Prostate gland (tissue), 2 donors: ENCODE measurements around the gene IFRD1. TPM values are rescaled to one million over a fixed set of nuclear protein-coding genes. Genes with fewer than 3 reads are reported as not detected.

Experiments
- DNase-seq: peaks from one replicate; pipeline ENCODE4 v3.0.0-alpha.2; 2019; ENCODE audit warnings: low spot score
- H3K27ac ChIP-seq, 2 donors: fragments of 200-600 bp; sonication (generic); 2 replicates each; pipeline ENCODE4 v1.5.1; 2017 to 2019
- H3K27me3 ChIP-seq: fragments of 200-600 bp; sonication (generic); replicated peaks from 2 replicates; pipeline ENCODE4 v1.5.1; 2019; ENCODE audit not compliant: insufficient read depth
- H3K36me3 ChIP-seq, 2 donors: fragments of 200-600 bp; sonication (generic); 1 replicate in 1 of 2; 2 replicates in 1 of 2; pipeline versions ENCODE4 v1.5.1 to v1.8.1; 2017 to 2019
- H3K4me1 ChIP-seq: fragments of 200-600 bp; sonication (generic); replicated peaks from 2 replicates; pipeline ENCODE4 v1.5.1; 2019
- H3K4me3 ChIP-seq, 2 donors: fragments of 200-600 bp; sonication (generic); 2 replicates each; pipeline ENCODE4 v1.5.1; 2017 to 2019
- H3K9me3 ChIP-seq: fragments of 200-600 bp; sonication (generic); 2 replicates; pipeline ENCODE4 v1.5.1; 2017
- CTCF ChIP-seq, 4 experiments: fragments of 200-600 bp in 2 of 4; fragments of 450-650 bp in 2 of 4; sonication (generic) in 2 of 4; IDR thresholded peaks; 1 replicate in 3 of 4; 2 replicates in 1 of 4; pipeline ENCODE4 v1.5.1; 2016 to 2019; ENCODE audit warnings: antibody characterized with exemption in 4 of 4, mild to moderate bottlenecking in 2 of 4, moderate library complexity in 2 of 4
- POLR2A ChIP-seq: fragments of 450-650 bp; IDR thresholded peaks from one replicate; pipeline ENCODE4 v1.6.1; 2016; ENCODE audit warnings: antibody characterized with exemption, mild to moderate bottlenecking
- POLR2AphosphoS5 ChIP-seq: sonication (generic); formaldehyde crosslinking; IDR thresholded peaks from one replicate; pipeline ENCODE4 v1.6.1; 2017; ENCODE audit warnings: antibody characterized with exemption
- WGBS: methylation state at CpG from one replicate; pipeline ENCODE4 v1.1.5; 2018; 5-methylcytosine and 5-hydroxymethylcytosine counted together
- intact Hi-C: fragments of 100-400 bp; cut with DNase I; formaldehyde crosslinking; loops from one replicate; pipeline ENCODE4 v1.14.2; 2022
- total RNA-seq, 2 donors: library from RNA; depleted of rRNA; stranded (reverse); fragments of >200 nt; gene quantifications; one replicate each; pipeline ENCODE4 v1.1.0, GENCODE V29; 2016

The IFRD1 gene
- total RNA-seq, 2 donors from 2014 or later = 57.5 to 58.5 TPM

DNA sequence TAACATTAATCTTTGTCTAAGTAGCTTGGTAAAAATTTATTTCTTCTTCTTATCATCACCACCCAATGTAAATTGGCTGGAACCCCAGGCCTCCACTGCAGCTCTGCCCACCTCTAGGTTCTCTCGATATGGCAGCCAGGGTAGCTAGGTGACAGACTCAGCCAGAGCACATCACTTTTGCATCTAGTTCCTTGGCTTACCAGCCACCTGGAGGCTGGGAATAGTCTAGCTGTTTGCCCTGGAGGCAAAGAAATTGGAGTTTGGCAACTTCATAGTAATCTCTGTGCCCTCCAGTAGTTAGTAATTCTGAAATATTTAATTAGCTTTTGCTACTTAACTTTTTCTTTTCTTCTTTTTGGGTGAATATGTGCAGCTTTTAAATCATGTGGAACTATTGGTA, 9.4 kb downstream of the IFRD1 start:
- 96% methylated on average over 1 of the region's 1 CpG for WGBS
- TF ChIP-seq POLR2AphosphoS5 (no peak), CTCF (IDR thresholded peaks at IDR 0.05) (no peak), POLR2A (no peak)
- H3K36me3 ChIP-seq = peaks cover 0 to 6% of the 10 kb centered on the region in 2 donors
- no peak overlapping the region for H3K27ac ChIP-seq
- intact Hi-C loops = no loop called here
- DNase-seq = no peak
- no peaks in the 10 kb centered on the region for H3K27me3 ChIP-seq
- H3K9me3 ChIP-seq = no peaks in the 10 kb centered on the region
- H3K4me1 ChIP-seq = no peaks in the 10 kb centered on the region
- no peak overlapping the region for H3K4me3 ChIP-seq

DNA sequence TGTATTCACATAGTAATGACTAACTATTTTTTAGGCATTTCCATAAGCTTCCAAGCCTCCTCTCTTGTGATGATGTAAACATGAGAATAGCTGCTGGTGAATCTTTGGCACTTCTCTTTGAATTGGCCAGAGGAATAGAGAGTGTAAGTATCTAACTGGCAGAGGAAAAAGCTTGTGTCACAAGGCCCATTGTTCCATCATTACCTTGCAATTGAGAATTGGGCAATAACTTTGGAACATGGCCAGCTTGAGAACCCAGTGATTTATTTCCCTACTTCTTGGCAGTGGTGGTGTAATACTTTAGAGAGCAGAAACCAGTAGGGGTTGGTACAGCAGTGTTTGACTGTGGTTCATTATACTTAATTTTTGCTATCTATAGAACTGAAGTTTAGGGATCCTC, 12.0 kb downstream of the IFRD1 start:
- intact Hi-C loops = no loop called here
- DNase-seq = peak; percentile 84
- Histone ChIP-seq H3K36me3 (no peaks in the 10 kb centered on the region), H3K27ac (no peak overlapping the region), H3K4me1 (no peaks in the 10 kb centered on the region), H3K9me3 (no peaks in the 10 kb centered on the region), H3K4me3 (no peak overlapping the region), H3K27me3 (no peaks in the 10 kb centered on the region)
- TF ChIP-seq POLR2AphosphoS5 (peak; percentile 92), POLR2A (no peak), CTCF (IDR thresholded peaks at IDR 0.05) (no peak)

DNA sequence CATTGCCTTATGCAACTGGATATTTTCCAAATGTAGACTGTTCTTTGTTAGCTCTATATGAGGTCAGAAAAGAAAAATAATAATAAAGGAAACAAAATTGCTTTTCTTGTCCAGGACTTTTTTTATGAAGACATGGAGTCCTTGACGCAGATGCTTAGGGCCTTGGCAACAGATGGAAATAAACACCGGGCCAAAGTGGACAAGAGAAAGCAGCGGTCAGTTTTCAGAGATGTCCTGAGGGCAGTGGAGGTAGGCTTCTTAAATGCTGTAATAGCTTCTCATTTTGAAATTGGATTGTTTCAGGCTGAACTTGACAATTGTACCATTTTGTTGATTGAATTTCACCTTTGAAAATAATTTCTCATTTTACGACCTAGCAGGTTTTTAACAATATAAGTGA, 17.6 kb downstream of the IFRD1 start:
- DNase-seq = no peak
- Histone ChIP-seq H3K9me3 (no peaks in the 10 kb centered on the region), H3K36me3 (peaks cover 0 to 10% of the 10 kb centered on the region in 2 donors), H3K4me1 (no peaks in the 10 kb centered on the region), H3K27me3 (no peaks in the 10 kb centered on the region), H3K4me3 (no peak overlapping the region), H3K27ac (no peak overlapping the region)
- intact Hi-C loops = no loop called here
- TF ChIP-seq POLR2AphosphoS5 = no peak
- no peak for TF ChIP-seq CTCF (IDR thresholded peaks at IDR 0.05)
- no peak for TF ChIP-seq POLR2A
- WGBS = 90% methylated on average over 4 of the region's 4 CpGs

GRCh38 chr7:112470194-112470593, 19.9 kb downstream of the IFRD1 start:
- no peak for TF ChIP-seq POLR2AphosphoS5
- no peak for TF ChIP-seq CTCF (IDR thresholded peaks at IDR 0.05)
- Histone ChIP-seq H3K36me3 (peaks cover 0 to 10% of the 10 kb centered on the region in 2 donors), H3K4me3 (no peak overlapping the region), H3K9me3 (no peaks in the 10 kb centered on the region), H3K4me1 (no peaks in the 10 kb centered on the region), H3K27me3 (no peaks in the 10 kb centered on the region), H3K27ac (no peak overlapping the region)
- intact Hi-C loops = no loop called here
- WGBS = 69% methylated on average over 4 of the region's 4 CpGs
- no peak for DNase-seq

- TF ChIP-seq CTCF (IDR thresholded peaks at IDR 0.05) = no peak
- no peak for TF ChIP-seq POLR2A
- no peak for TF ChIP-seq POLR2AphosphoS5
- intact Hi-C loops = no loop called here
- H3K36me3 ChIP-seq = no peaks in the 10 kb centered on the region
- H3K27ac ChIP-seq = no peak overlapping the region
- H3K4me1 ChIP-seq = no peaks in the 10 kb centered on the region
- no peaks in the 10 kb centered on the region for H3K9me3 ChIP-seq
- no peak overlapping the region for H3K4me3 ChIP-seq
- WGBS = 96% methylated on average over 8 of the region's 8 CpGs
- H3K27me3 ChIP-seq = no peaks in the 10 kb centered on the region
- DNase-seq = no peak
These were observed 26.3 kb downstream of the IFRD1 start for GRCh38 chr7:112476390-112477052.
